T-helper 1 cell (primary cell): Measurements from ENCODE around the gene MYOCD.
"Not testable (repeated sequence)": the region's sequence is repeated elsewhere in the genome, so short reads cannot be mapped to it uniquely, and the experiment has no call there.

ENCODE experiments used
- DNase-seq, 5 donors: peaks; one replicate each; pipeline ENCODE4 v3.0.0-alpha.2; 2012 to 2020
- total RNA-seq, 4 donors: gene quantifications; one replicate each; lab custom pipeline; 2026; lab: John Stamatoyannopoulos, UW

Gene MYOCD, protein sequence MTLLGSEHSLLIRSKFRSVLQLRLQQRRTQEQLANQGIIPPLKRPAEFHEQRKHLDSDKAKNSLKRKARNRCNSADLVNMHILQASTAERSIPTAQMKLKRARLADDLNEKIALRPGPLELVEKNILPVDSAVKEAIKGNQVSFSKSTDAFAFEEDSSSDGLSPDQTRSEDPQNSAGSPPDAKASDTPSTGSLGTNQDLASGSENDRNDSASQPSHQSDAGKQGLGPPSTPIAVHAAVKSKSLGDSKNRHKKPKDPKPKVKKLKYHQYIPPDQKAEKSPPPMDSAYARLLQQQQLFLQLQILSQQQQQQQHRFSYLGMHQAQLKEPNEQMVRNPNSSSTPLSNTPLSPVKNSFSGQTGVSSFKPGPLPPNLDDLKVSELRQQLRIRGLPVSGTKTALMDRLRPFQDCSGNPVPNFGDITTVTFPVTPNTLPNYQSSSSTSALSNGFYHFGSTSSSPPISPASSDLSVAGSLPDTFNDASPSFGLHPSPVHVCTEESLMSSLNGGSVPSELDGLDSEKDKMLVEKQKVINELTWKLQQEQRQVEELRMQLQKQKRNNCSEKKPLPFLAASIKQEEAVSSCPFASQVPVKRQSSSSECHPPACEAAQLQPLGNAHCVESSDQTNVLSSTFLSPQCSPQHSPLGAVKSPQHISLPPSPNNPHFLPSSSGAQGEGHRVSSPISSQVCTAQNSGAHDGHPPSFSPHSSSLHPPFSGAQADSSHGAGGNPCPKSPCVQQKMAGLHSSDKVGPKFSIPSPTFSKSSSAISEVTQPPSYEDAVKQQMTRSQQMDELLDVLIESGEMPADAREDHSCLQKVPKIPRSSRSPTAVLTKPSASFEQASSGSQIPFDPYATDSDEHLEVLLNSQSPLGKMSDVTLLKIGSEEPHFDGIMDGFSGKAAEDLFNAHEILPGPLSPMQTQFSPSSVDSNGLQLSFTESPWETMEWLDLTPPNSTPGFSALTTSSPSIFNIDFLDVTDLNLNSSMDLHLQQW
- total RNA-seq, result 0 reads per million in 4 donors

DNA sequence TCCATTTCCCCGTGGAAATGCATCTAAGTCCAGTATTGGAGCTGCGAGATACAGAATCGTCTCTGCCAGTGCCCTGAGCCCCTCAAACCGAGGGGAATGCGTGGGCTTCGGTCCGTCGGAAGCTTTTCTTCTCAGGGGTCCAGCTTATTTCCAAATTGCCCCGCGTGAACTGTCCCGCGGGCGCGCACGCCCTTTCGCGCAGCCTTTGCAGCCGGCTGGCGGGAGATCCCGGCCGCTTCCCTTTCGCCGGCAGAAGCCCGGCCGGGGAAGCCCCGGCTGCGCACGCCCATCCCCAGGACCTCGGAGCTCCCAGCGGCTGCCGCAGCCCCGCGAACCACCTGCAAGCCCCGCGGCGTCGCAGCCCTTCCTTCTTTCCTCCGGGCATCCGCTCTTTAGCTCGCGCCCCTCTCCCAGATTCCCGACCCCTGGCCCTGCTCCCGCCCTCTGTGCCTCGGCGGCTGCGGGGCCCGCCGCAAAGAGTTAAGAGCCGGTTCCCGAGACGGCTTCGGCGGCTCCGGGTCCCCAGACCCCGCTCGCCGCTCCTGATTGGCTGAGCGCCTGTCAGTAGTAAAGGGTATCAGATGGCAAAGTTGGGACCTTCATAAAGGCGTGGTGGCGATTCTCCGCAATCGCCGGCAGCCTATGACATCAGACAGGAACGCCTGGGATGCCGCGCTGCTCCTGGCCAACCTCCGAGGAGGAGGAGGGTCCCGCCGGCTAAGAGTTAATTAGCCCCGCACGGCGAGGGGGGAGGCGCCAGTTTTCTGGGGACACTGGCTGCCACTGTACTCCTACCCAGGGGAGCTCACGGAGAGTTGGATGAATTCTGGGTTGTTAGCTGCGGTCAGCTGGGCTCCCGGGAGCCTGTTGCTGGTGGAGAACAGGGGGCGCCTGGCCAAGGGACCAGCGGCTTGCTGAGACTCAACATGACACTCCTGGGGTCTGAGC is at the start of gene MYOCD:
TSS of gene MYOCD (plus strand) at position 628 of the 948 bp plus-strand sequence. CDS start at position 927, 299 bp downstream.
- no peak for DNase-seq

DNA sequence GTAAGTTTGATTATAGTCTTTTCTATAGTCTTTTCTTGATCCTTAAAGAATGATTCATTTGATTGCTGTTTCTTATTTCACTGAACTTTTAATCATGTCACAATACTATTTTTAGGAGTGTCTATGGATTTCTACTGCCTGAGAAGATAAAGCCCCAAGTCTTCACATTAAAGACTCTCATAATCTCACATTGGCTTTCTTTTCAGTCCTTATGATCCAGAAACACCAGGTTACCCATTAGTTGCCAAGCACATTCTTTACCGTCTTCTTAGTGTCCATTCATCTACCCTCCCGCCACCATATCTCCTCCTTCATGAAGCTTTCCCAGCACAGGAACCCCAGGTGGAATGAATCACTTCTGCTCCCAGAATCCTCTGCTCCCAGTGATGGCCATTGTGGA is 49.5 kb upstream of the MYOCD start:
- DNase-seq, result no peak

DNA sequence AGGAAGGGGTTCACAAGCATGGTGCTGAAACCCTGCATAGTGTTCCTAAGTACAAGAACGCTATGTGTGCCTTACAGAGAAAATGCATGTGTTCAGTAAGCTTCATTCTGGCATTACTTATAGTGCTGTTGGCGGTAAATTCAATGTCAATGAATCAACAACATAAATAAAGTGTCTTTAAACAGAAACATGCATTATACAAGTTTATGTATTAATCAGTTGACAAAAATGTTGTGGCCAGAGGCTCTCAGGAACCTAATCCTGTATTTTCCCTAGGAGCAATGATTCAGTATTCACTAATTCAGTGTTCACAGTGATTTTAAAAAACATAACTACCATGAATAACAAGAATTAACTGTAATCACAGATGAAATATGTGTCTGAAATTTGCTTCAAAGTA is 47.1 kb upstream of the MYOCD start:
- DNase-seq, result no peak

DNA sequence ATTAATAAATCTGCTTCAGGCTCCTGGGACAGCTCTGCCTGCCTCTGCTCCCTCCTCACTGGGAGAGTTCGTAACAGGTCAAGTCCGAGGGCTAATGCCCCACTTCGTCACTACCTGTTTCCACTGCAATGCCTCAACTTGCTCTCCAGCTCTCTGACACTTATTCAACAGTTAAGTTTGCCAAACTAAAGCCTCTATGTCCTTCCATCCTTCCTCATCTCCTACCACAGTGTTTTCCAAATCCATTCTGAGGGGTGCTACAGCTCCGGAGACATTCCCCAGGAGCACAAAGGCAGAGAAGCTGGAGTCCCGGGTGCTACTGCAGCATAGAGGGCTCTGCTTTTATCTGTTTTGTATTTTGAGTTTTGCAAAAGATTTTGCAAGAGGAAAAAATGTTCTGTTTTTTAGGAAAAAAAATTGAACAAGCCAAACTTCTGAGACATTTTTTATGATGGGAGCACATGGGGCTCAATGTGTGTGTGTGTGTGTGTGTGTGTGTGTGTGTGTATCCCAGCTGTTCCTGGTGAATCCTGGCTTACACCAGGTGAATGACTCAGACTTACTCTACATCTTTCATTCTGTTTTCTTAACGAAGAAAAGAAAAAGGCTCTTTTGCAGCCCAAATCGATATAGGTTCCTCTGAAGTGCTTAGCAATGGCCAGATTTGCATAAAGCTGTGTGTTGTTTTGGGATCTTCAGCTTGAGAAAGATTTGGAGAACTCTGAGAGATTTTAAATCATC is 46.1 kb upstream of the MYOCD start:
- no peak for DNase-seq

DNA sequence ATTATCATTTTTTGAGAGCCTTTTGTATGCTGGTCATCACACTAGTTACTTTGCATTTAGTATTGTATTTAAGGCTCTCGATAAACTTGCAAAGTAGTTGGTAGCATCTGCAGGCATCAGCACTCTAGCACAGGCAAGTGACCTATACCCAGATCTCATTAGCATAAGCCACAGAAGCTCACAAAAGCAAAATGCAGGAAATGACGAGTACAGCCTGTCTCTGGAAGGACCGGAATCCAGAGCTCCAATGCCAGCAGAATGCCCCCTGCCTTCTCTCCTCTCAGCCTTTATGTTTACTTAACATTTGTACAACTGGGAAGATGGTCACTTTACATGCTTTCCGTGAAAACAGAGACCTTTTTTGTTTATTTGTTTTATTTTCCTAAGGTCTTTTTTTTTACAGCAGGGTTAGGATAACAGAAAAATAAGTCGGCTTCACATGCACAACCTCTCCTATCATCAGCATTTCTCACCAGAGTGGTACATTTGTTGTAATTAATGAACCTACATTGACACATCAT is 45.4 kb upstream of the MYOCD start:
- no peak for DNase-seq

DNA sequence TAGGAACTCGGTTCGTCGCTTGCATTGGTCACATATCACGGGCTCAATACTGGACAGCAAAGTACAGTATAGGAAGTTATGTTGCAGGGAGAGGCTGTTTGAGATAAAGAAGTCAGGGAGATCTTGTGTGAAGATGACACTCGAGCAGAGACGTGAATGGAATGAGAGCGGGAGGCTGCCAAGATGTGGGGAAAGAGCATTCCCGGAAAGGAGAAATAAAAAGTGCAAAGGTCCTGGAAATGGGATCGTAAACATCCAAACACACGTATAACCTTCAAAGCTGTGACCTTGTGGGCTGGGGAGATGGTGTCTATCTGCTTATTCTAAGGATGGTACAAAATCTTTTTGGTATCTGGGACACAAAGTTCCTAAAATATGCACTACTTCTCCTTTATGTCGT is 43.0 kb upstream of the MYOCD start:
- DNase-seq, result no peak

DNA sequence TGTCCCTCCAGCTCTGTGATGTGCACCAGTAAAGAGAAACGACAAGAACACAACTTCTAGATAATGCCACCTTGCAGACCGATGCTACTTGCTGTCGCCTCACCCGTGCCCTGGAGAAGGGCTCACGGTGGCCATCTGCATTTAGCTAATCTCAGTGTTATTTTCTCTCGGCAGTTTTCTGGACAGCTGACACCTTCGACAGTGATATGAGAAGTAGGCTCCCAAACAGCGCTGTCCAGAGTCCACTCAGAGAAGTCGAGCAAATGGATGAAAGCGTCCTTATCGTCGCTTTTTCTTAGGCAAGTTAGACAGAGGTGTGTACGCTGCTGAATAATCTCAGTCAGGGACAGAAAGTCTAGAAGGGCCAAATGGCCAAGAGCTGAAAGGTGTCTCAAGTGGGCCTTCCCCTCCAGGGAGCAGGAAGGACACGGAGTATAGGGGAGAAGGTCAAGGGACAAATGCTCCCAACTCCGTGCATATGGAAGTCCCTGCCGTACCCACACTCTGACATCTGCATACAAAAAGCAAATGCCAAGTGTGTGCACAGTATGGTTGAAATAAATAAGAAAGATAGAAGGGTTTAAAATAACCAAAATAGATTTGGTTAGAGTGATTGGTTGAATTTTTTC is 42.4 kb upstream of the MYOCD start:
- DNase-seq, result no peak

DNA sequence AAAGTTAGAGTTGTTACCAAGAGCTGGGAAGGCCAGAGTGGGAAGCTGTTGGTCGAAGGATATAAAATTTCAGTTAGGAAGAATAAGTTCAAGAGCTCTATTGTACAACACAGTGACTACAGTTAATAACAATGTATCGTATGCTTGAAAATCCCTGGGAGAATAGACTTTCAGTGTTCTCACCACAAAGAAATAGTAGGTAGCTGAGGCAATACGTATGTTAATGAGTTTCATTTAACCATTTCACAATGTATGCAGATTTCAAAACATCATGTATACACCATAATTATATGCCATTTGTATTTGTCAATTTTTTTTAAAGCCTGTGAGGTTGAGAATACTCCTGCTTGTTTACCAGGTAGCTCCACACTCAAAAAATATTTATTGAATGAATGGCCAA is 41.5 kb upstream of the MYOCD start:
- no peak for DNase-seq

DNA sequence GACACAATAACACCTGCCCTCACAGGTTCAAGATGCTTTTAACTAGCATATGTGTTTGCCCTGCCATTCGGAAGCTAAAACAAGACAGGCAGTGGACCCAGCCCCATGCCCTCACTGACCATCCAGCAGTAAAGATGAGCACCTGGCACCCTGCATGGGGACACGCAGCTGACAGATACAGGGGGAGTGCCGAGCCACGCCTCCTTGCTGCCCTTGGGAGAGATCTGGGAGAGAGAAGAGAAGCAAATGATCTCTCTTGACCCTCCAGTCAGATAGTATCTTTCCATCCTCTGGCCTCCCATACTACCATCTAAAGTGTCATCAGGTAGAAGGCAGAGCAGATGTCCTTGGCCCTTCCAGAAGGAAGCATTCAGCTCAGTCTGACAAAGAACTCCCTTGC is 40.6 kb upstream of the MYOCD start:
- no peak for DNase-seq

DNA sequence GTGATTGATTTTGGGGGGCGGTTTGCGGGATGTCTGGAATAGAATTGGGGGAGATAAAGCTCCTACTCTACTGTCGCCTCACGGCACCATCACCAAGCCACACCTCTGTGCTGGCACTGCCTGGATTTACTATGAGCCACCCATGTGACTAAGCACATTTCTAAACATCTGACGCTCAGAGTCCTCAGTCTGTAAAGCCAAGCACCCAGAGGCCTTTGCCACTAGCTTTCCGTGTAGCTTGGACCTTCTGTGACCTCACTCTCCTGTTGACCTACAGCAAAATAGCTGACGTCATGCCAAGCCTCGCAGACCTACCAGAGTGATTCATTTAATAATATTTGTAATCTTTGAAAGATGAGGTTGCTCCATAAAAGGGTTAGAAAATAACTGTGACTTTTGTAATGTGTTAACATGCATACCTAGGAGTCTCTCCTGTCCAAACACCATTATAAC is 38.5 kb upstream of the MYOCD start:
- DNase-seq, result no peak

DNA sequence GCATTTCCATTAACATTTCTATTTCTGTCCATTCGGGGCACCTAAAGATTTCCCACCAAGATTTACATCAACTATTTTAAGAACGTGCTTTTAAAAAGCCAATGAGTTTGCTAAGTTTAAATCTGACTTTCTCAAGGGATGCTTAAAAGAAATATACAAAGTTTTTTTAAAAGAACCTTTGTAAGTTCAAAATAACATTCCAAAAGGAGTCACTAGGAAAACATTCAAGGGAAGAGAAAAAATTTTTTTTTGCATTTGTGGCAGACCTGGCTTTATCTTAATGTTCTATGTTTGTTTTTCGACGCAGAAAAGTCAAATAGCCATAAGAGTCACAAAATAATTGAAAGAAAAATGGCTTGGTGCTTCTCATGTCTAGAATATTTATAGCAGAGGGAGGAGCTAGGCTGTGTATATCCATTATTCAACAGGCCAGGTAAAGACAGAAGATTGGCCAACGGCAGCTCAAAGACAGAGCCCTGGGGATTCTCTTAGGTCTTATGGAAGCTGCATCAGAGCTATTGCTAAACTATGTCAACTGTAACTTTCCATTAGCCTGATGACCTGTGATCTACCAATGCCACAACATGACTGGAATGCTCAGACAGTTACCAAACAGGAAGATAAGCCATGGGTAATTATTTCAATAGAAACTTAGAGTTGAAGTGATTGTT is 37.8 kb upstream of the MYOCD start:
- no peak for DNase-seq

DNA sequence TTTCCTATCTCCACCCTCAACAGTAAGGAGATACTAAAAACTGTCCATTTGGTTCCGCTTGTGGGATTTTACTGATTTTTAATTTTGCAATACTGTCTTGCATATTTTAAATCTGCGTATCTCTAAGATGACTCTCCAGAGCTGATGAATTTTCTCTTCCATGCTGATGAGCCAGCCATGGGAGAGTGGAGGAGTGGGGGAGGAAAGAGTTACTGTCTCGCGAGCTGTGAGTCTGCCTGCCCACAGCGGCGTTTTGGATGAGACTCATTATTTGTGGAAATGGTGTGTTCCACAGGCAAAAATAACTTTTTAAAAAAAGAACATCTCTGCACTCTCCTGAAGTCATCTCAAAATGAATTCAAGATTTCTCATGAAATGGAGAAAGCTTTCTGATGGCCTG is 34.6 kb upstream of the MYOCD start:
- DNase-seq, result no peak

DNA sequence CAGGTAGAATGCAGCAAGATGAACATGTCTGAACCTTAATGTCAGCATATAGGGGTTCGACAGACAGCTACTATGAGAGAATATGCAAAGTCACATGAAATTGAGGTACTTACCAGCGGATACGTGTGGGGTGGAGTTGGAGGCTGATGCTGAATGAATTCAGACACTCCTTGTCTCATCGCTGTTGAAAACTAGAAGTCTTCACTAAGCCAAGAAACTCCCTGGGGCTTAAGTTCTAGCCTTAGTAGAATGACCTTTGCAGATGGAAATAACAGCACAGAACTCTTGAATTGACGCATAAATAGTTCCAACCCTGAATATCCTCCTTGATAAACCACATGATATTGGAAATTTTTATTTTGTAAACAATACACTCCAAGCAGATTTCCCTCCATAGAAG is 32.9 kb upstream of the MYOCD start:
- no peak for DNase-seq

DNA sequence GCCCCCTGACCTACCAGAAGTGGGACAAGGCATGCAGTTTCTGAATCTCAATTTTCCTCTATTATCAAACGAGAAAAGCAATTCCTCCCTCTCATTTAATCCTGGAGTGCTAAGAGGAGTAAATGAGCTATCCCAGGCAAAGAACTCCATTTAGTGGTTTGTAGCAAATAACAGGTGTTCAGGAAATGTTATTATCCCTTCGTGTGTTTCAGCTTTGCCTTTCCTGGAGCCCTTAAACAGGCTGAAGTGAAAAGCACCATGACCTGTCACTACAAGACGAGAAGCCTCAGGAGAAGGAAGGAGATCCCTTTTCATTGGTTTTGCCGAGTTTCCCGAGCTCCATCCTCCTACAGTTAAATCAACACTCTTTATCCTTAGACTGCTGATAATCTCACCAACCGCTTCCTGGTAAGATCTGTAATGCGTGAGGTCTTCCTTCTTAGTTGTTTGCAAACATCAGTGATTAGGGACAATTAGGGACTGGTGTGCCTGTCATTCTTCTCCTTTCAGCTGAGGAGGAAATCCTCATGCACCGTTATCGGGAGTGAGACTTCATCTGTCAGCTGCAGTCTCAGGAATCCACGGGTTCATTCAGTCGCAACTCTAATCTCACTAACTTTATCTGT is 30.8 kb upstream of the MYOCD start:
- DNase-seq, result no peak

DNA sequence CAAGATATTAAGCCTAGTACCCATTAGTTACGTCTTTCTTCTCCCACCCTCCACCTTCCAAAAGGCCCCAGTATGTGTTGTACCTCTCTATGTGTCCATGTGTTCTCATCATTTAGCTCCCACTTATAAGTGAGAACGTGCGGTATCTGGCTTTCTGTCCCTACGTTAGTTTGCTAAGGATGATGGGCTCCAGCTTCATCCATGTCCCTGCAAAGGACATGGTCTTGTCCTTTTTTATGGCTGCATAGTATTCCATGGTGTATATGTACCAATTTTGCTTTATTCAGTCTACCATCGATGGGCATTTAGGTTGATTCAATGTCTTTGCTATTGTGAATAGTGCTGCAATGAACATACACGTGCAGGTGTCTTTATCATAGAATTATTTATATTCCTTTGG is 29.7 kb upstream of the MYOCD start:
- DNase-seq, result not testable (repeated sequence)

DNA sequence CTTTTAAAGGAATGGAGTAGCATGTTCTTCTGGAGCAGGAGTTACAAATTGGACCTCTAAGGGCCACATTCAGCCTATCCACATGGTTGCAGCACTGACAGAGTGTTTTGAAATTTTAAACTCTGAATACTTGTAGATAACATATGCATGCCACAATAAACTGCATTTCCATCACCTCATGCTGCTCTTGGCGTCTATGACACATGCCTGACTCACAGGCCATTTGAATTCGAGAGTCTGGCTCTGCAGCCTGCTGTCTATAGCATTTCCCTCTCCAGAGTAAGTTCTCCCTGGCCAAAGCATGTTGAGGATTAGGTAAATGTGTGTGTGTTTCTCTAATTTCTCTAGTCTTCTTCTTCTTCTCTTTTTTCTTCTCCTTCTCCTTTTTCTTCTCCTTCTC is 28.7 kb upstream of the MYOCD start:
- DNase-seq, result no peak

DNA sequence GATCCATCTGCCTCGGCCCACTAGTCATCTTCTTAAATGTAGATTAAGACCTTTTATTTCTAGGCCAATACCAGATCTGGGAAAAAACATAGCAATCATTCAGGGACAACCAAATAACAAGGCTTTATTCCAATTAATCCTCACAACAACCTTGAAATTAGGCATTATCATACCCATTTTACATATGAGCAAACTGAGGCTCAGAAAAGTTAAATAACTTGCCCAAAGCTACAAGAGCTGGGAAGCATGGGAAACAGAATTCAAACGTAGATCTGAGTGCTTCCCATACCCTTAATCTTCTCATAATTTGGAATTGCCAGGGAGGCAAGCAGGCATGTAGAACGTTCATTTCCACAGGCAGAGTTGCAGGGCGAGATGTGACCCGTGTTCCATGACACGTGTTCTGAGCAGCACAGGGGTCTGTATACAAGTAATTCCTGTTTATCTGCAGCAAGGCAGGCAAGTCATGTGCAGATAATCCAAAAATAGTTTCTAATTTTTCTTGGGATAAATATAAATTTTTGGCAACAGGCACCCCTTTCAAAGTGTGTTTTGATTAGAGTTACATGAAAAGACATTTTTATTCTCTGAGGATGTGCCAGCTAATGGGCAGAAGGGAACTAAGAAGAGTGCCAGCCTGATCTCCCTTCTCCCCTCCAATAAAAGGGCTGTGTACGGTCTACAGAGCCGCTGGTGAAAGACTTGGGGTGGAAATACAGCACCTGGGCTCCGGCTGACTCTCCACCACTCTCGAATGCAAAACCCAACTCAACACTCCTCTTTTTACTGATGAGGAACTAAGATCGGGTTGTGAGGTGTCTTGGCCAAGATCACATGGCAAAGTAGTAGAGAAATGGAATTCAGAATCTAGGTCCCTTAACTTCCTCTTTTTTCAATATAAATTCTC is 27.7 kb upstream of the MYOCD start:
- no peak for DNase-seq

DNA sequence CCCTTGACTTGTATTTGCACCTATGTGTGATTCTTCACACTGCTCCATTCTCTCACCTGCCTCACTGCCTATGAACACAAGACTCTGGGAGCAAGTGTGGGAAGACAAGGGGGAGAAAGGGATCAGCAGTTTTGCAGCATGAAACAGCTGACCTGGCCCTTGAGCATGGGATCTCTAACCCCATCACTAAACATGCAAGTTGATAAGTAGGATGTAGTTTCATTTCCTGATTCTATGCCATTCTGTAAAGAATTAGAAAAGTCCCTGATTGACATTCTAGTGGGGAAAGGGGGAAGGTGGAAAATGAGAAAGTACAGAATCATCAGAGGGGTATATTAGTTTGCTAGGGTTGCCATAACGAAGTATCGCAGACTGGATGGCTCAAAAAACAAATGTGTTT is 25.3 kb upstream of the MYOCD start:
- DNase-seq, result no peak

DNA sequence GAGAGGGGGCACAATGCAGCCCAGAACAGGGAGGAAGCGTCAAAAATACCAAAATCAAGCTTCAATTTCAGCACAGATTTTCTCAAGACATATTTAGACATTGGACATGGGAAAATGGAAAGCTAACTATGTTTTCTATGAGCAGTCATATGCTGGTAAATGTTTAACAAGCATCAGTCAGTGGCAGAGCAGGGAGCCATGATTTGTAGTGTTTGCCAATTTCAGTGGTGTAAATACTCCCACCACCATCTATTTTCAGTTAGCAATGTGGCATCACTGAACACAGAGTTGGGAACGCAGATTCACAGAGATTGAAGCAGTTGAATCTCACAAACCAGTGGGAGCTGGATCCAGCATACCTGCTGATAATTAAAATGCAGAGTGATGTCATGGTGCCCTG is 24.6 kb upstream of the MYOCD start:
- no peak for DNase-seq
